ENCODE measurements around the gene WWOX. TPM values are rescaled to one million over a fixed set of nuclear protein-coding genes. Genes with fewer than 3 reads are reported as not detected.

Gene WWOX
- total RNA-seq, 1 experiment from 2014 or later = 35.6 TPM

DNA sequence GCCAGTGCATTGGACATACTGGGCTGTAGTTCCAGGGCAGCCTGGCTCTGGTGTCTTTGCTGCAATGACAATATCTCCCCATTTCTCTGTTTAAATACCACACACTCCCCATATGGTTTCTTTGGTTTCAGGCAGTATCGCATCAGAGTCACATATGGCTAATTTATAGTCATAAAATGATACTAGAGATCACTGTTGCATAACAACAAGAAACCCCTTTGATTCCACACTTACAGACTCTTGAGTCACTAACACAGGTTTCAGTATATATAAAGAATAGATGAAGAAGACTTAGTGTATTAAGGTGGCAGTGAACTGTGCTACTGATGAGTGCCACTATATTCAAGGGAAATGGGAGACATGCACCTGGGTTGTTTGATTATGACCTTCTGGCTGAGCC lies 281.6 kb downstream of the WWOX start:
- no peak for TF ChIP-seq EZH2 (IDR thresholded peaks at IDR 0.05; ENCODE audit: low read depth)
- TF ChIP-seq, protein P1, sequence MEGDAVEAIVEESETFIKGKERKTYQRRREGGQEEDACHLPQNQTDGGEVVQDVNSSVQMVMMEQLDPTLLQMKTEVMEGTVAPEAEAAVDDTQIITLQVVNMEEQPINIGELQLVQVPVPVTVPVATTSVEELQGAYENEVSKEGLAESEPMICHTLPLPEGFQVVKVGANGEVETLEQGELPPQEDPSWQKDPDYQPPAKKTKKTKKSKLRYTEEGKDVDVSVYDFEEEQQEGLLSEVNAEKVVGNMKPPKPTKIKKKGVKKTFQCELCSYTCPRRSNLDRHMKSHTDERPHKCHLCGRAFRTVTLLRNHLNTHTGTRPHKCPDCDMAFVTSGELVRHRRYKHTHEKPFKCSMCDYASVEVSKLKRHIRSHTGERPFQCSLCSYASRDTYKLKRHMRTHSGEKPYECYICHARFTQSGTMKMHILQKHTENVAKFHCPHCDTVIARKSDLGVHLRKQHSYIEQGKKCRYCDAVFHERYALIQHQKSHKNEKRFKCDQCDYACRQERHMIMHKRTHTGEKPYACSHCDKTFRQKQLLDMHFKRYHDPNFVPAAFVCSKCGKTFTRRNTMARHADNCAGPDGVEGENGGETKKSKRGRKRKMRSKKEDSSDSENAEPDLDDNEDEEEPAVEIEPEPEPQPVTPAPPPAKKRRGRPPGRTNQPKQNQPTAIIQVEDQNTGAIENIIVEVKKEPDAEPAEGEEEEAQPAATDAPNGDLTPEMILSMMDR (conservative IDR thresholded peaks at IDR 0.05) = no peak
- BruUV-seq (replicated peaks) = no TSS peak
- intact Hi-C loops (cut with micrococcal nuclease; ENCODE audit: unreplicated experiment) = no loop called here
- no peaks in the 10 kb centered on the region for H3K9me3 ChIP-seq (ENCODE audit: insufficient read depth, low read depth)
- H2AFZ ChIP-seq = no peak overlapping the region
- no peak overlapping the region for H3K4me2 ChIP-seq
- no peaks in the 10 kb centered on the region for H3K36me3 ChIP-seq (ENCODE audit: low read depth)
- no peaks in the 10 kb centered on the region for H3K4me1 ChIP-seq (replicated peaks; ENCODE audit: insufficient read depth)
- no peak overlapping the region for H3K27ac ChIP-seq
- no peak for DNase-seq
- ChIA-PET POLR2A (ENCODE audit: unreplicated experiment) (no interaction called here), CTCF (no interaction called here)
- no peaks in the 10 kb centered on the region for H3F3A ChIP-seq (ENCODE audit: insufficient read depth, low read depth)
- H3K79me2 ChIP-seq (ENCODE audit: low read depth) = no peaks in the 10 kb centered on the region
- no peak overlapping the region for H3K4me3 ChIP-seq
- no peaks in the 10 kb centered on the region for H3K9me2 ChIP-seq (ENCODE audit: insufficient read depth)
- H4K20me1 ChIP-seq (ENCODE audit: insufficient read depth) = no peaks in the 10 kb centered on the region
- no peaks in the 10 kb centered on the region for H3K27me3 ChIP-seq (ENCODE audit: insufficient read depth, low read depth)

DNA sequence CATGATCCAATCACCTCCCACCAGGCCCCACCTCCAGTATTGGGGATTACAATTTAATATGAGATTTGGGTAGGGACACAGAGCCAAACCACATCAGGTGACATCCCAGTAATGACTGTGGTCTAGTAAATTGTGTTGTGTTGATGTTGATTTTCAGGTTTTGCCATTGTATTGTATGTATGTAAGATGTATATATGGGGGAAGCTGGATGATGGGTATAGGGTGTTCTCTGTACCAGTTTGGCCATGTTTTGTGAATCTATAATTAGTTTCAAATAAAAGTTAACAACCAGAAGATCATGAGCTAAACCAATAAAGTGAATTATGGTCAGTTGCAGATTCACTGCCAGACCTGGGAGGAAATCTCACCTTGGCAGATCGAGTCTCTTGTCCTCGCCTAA lies 283.7 kb downstream of the WWOX start:
- Histone ChIP-seq H3K4me3 (no peak overlapping the region), H3K4me2 (no peak overlapping the region), H3F3A (ENCODE audit: insufficient read depth, low read depth) (no peaks in the 10 kb centered on the region), H3K9me3 (ENCODE audit: insufficient read depth, low read depth) (no peaks in the 10 kb centered on the region), H3K27ac (no peak overlapping the region), H4K20me1 (ENCODE audit: insufficient read depth) (no peaks in the 10 kb centered on the region), H3K36me3 (ENCODE audit: low read depth) (no peaks in the 10 kb centered on the region), H3K9me2 (ENCODE audit: insufficient read depth) (no peaks in the 10 kb centered on the region), H3K79me2 (ENCODE audit: low read depth) (no peaks in the 10 kb centered on the region), H3K27me3 (ENCODE audit: insufficient read depth, low read depth) (no peaks in the 10 kb centered on the region), H2AFZ (no peak overlapping the region), H3K4me1 (replicated peaks; ENCODE audit: insufficient read depth) (no peaks in the 10 kb centered on the region)
- POLR2A ChIA-PET (ENCODE audit: unreplicated experiment) = no interaction called here
- no TSS peak for BruUV-seq (replicated peaks)
- DNase-seq = no peak
- intact Hi-C loops (cut with micrococcal nuclease; ENCODE audit: unreplicated experiment) = no loop called here
- CTCF ChIA-PET = no interaction called here
- TF ChIP-seq, protein P1 (conservative IDR thresholded peaks at IDR 0.05) = no peak
- no peak for TF ChIP-seq EZH2 (IDR thresholded peaks at IDR 0.05; ENCODE audit: low read depth)

GRCh38 chr16:78385086-78385805 lies 285.8 kb downstream of the WWOX start:
- DNase-seq = no peak
- Histone ChIP-seq H4K20me1 (ENCODE audit: insufficient read depth) (no peaks in the 10 kb centered on the region), H3K9me3 (ENCODE audit: insufficient read depth, low read depth) (no peaks in the 10 kb centered on the region), H3F3A (ENCODE audit: insufficient read depth, low read depth) (no peaks in the 10 kb centered on the region), H3K4me2 (no peak overlapping the region), H3K9me2 (ENCODE audit: insufficient read depth) (no peaks in the 10 kb centered on the region), H3K4me1 (replicated peaks; ENCODE audit: insufficient read depth) (no peaks in the 10 kb centered on the region), H3K79me2 (ENCODE audit: low read depth) (no peaks in the 10 kb centered on the region), H3K36me3 (ENCODE audit: low read depth) (no peaks in the 10 kb centered on the region), H2AFZ (no peak overlapping the region), H3K27ac (no peak overlapping the region), H3K4me3 (no peak overlapping the region), H3K27me3 (ENCODE audit: insufficient read depth, low read depth) (no peaks in the 10 kb centered on the region)
- ChIA-PET CTCF (no interaction called here), POLR2A (ENCODE audit: unreplicated experiment) (no interaction called here)
- no TSS peak for BruUV-seq (replicated peaks)
- intact Hi-C loops (cut with micrococcal nuclease; ENCODE audit: unreplicated experiment) = no loop called here
- TF ChIP-seq, protein P1 (conservative IDR thresholded peaks at IDR 0.05) = no peak
- TF ChIP-seq EZH2 (IDR thresholded peaks at IDR 0.05; ENCODE audit: low read depth) = no peak

Measured in PC-9 (cell line).